HepG2 (cell line): ENCODE results near the gene PSAP. TPM values are rescaled to one million over a fixed set of nuclear protein-coding genes. Genes with fewer than 3 reads are reported as not detected.

Experiments
- ERF ChIP-seq: IDR thresholded peaks from 2 replicates; pipeline ENCODE4 v1.6.1; 2018; ENCODE audit warnings: missing biosample characterization, missing genetic modification reagents
- FOSL1 ChIP-seq: sonication (generic); formaldehyde crosslinking; IDR thresholded peaks from 2 replicates; pipeline ENCODE4 v1.9.0; 2021; ENCODE audit warnings: missing genetic modification reagents, borderline replicate concordance
- FOXC1 ChIP-seq: sonication (generic); formaldehyde crosslinking; IDR thresholded peaks from 2 replicates; pipeline ENCODE4 v1.8.0; 2022; ENCODE audit warnings: mild to moderate bottlenecking, missing genetic modification reagents, borderline replicate concordance
- GZF1 ChIP-seq: sonication (generic); formaldehyde crosslinking; IDR thresholded peaks from 2 replicates; pipeline ENCODE4 v1.5.1; 2020; ENCODE audit warnings: mild to moderate bottlenecking, missing genetic modification reagents
- HDAC2 ChIP-seq: sonication (generic); formaldehyde crosslinking; IDR thresholded peaks from 2 replicates; pipeline ENCODE4 v1.4.0; 2020; ENCODE audit warnings: missing genetic modification reagents
- HES4 ChIP-seq: sonication (generic); formaldehyde crosslinking; IDR thresholded peaks from 2 replicates; pipeline ENCODE4 v1.9.0; 2021; ENCODE audit warnings: mild to moderate bottlenecking, missing genetic modification reagents, borderline replicate concordance
- JARID2 ChIP-seq: sonication (generic); formaldehyde crosslinking; IDR thresholded peaks from 2 replicates; pipeline ENCODE4 v1.8.1; 2023; ENCODE audit warnings: missing genetic modification reagents, inconsistent platforms; ENCODE audit not compliant: insufficient replicate concordance
- KAT8 ChIP-seq: IDR thresholded peaks from 2 replicates; pipeline ENCODE4 v1.6.1; 2016; ENCODE audit warnings: missing genetic modification reagents, missing compliant biosample characterization
- MAFF ChIP-seq: IDR thresholded peaks from 2 replicates; pipeline ENCODE4 v1.6.1; 2011; ENCODE audit warnings: low read depth, low read length, improper control_type of control experiment
- MEIS1 ChIP-seq: sonication (generic); formaldehyde crosslinking; IDR thresholded peaks from 2 replicates; pipeline ENCODE4 v1.9.0; 2021; ENCODE audit warnings: mild to moderate bottlenecking, missing genetic modification reagents, moderate library complexity, borderline replicate concordance
- MXD4 ChIP-seq: IDR thresholded peaks from 2 replicates; pipeline ENCODE4 v1.6.1; 2016; ENCODE audit warnings: mild to moderate bottlenecking, missing biosample characterization, missing genetic modification reagents
- RBFOX2 ChIP-seq: fragments of 200-400 bp; formaldehyde crosslinking; IDR thresholded peaks from 2 replicates; pipeline ENCODE4 v1.6.1; 2017; ENCODE audit warnings: low read depth, mild to moderate bottlenecking, low read length
- SP140L ChIP-seq: sonication (generic); formaldehyde crosslinking; IDR thresholded peaks from 2 replicates; pipeline ENCODE4 v1.4.0; 2020; ENCODE audit warnings: missing genetic modification reagents, borderline replicate concordance
- TEAD3 ChIP-seq: optimal IDR thresholded peaks from 2 replicates; pipeline ENCODE3; 2016; ENCODE audit warnings: borderline replicate concordance
- WIZ ChIP-seq: sonication (generic); formaldehyde crosslinking; IDR thresholded peaks from 2 replicates; pipeline ENCODE4 v1.5.1; 2020; ENCODE audit warnings: mild to moderate bottlenecking, missing genetic modification reagents
- ZBTB44 ChIP-seq: sonication (generic); formaldehyde crosslinking; IDR thresholded peaks from 2 replicates; pipeline ENCODE4 v1.4.0; 2020; ENCODE audit warnings: missing genetic modification reagents
- ZNF543 ChIP-seq: sonication (generic); formaldehyde crosslinking; IDR thresholded peaks from 2 replicates; pipeline ENCODE4 v1.4.0; 2020; ENCODE audit warnings: mild to moderate bottlenecking, missing genetic modification reagents
- ZNF766 ChIP-seq: sonication (generic); formaldehyde crosslinking; IDR thresholded peaks from 2 replicates; pipeline ENCODE4 v1.5.0; 2020; ENCODE audit warnings: missing genetic modification reagents, borderline replicate concordance
- ZNF777 ChIP-seq: sonication (generic); formaldehyde crosslinking; IDR thresholded peaks from 2 replicates; pipeline ENCODE4 v1.4.0; 2020; ENCODE audit warnings: missing genetic modification reagents
- ZNF781 ChIP-seq: sonication (generic); formaldehyde crosslinking; IDR thresholded peaks from 2 replicates; pipeline ENCODE4 v1.5.1; 2020; ENCODE audit warnings: borderline replicate concordance, mild to moderate bottlenecking, missing genetic modification reagents; ENCODE audit errors: not compliant biosample characterization
- ZNF788 ChIP-seq: sonication (generic); formaldehyde crosslinking; IDR thresholded peaks from 2 replicates; pipeline ENCODE4 v1.5.0; 2020; ENCODE audit warnings: mild to moderate bottlenecking, missing genetic modification reagents, borderline replicate concordance
- ZSCAN31 ChIP-seq: sonication (generic); formaldehyde crosslinking; IDR thresholded peaks from 2 replicates; pipeline ENCODE4 v1.5.0; 2020; ENCODE audit warnings: low read depth, mild to moderate bottlenecking, missing genetic modification reagents
- polyA plus RNA-seq, 8 experiments: library from polyadenylated mRNA; depleted of rRNA in 3 of 8; stranded (reverse) in 7 of 8; unstranded in 1 of 8; fragments of >200 nt; fragmentation: Illumina TruSeq in 4 of 8; extraction: Trizol in 4 of 8; gene quantifications; 2 replicates each; pipeline versions ENCODE4 v1.2.1 to v1.2.3, GENCODE V29; 2011 to 2016; ENCODE audit warnings: low read depth in 4 of 8, missing spikeins in 1 of 8, mixed read lengths in 1 of 8; ENCODE audit not compliant: insufficient read depth in 1 of 8
- total RNA-seq, 5 experiments: library from RNA; depleted of rRNA; stranded (reverse); fragments of >200 nt; fragmentation: Illumina TruSeq; extraction: Trizol; gene quantifications; 2 replicates each; pipeline ENCODE4 v1.2.3, GENCODE V29; 2016; ENCODE audit warnings: low read depth in 1 of 5
- TF ChIP-seq, protein P1 (sequence below): IDR thresholded peaks from 2 replicates; pipeline ENCODE4 v1.6.1; 2018; ENCODE audit warnings: missing genetic modification reagents
- TF ChIP-seq, protein P2 (sequence below): sonication (generic); formaldehyde crosslinking; IDR thresholded peaks from 2 replicates; pipeline ENCODE4 v1.4.0; 2020; ENCODE audit warnings: low read depth, missing genetic modification reagents

The PSAP gene
- total and polyA plus RNA-seq, 2 of the 13 experiments (the other 11 are each of a cell fraction or from before 2014, with no cell fraction given): 323 to 643 TPM

- TF ChIP-seq ZBTB44: no peak
- TF ChIP-seq ZNF543: peak; percentile 85
- TF ChIP-seq RBFOX2: peak; percentile 96
- TF ChIP-seq, protein P1, sequence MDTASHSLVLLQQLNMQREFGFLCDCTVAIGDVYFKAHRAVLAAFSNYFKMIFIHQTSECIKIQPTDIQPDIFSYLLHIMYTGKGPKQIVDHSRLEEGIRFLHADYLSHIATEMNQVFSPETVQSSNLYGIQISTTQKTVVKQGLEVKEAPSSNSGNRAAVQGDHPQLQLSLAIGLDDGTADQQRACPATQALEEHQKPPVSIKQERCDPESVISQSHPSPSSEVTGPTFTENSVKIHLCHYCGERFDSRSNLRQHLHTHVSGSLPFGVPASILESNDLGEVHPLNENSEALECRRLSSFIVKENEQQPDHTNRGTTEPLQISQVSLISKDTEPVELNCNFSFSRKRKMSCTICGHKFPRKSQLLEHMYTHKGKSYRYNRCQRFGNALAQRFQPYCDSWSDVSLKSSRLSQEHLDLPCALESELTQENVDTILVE: peak; percentile 72; the same call in 1 of the 2 replicates
- peak; percentile 33; the same call in 1 of the 2 replicates for TF ChIP-seq HES4 (CRISPR knock-in tag)
- peak; percentile 78; the same call in 1 of the 2 replicates for TF ChIP-seq FOXC1 (CRISPR knock-in tag)
- TF ChIP-seq FOSL1: 0 out of 2 replicates have a peak, but pooled peaks have one; percentile 32
- TF ChIP-seq ZNF777 (CRISPR knock-in tag): peak; percentile 28; the same call in 1 of the 2 replicates
- peak; percentile 94; the same call in 1 of the 2 replicates for TF ChIP-seq ZNF788 (CRISPR knock-in tag)
- TF ChIP-seq ERF: peak; percentile 59; the same call in 1 of the 2 replicates
- peak; percentile 75 for TF ChIP-seq KAT8 (CRISPR knock-in tag)
- TF ChIP-seq GZF1 (CRISPR knock-in tag): peak; percentile 82
- TF ChIP-seq TEAD3 (CRISPR knock-in tag): peak; percentile 54
- peak; percentile 84 for TF ChIP-seq ZSCAN31 (CRISPR knock-in tag)
- peak; percentile 53; the same call in 1 of the 2 replicates for TF ChIP-seq MAFF
- peak; percentile 71; the same call in 1 of the 2 replicates for TF ChIP-seq MEIS1
- peak; percentile 93 for TF ChIP-seq ZNF781 (CRISPR knock-in tag)
- no peak for TF ChIP-seq JARID2
- TF ChIP-seq HDAC2 (CRISPR knock-in tag): peak; percentile 20; the same call in 1 of the 2 replicates
- peak; percentile 72; the same call in 1 of the 2 replicates for TF ChIP-seq MXD4 (CRISPR knock-in tag)
- TF ChIP-seq WIZ (CRISPR knock-in tag): no peak
- TF ChIP-seq, protein P2, sequence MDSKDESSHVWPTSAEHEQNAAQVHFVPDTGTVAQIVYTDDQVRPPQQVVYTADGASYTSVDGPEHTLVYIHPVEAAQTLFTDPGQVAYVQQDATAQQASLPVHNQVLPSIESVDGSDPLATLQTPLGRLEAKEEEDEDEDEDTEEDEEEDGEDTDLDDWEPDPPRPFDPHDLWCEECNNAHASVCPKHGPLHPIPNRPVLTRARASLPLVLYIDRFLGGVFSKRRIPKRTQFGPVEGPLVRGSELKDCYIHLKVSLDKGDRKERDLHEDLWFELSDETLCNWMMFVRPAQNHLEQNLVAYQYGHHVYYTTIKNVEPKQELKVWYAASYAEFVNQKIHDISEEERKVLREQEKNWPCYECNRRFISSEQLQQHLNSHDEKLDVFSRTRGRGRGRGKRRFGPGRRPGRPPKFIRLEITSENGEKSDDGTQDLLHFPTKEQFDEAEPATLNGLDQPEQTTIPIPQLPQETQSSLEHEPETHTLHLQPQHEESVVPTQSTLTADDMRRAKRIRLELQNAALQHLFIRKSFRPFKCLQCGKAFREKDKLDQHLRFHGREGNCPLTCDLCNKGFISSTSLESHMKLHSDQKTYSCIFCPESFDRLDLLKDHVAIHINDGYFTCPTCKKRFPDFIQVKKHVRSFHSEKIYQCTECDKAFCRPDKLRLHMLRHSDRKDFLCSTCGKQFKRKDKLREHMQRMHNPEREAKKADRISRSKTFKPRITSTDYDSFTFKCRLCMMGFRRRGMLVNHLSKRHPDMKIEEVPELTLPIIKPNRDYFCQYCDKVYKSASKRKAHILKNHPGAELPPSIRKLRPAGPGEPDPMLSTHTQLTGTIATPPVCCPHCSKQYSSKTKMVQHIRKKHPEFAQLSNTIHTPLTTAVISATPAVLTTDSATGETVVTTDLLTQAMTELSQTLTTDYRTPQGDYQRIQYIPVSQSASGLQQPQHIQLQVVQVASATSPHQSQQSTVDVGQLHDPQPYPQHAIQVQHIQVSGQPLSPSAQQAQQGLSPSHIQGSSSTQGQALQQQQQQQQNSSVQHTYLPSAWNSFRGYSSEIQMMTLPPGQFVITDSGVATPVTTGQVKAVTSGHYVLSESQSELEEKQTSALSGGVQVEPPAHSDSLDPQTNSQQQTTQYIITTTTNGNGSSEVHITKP: peak; percentile 74; the same call in 1 of the 2 replicates
- 0 out of 2 replicates have a peak, but pooled peaks have one; percentile 64 for TF ChIP-seq ZNF766 (CRISPR knock-in tag)
- TF ChIP-seq SP140L (CRISPR knock-in tag): 0 out of 2 replicates have a peak, but pooled peaks have one; percentile 52
Observed at GRCh38 chr10:71850743-71851464, at the start of gene PSAP (continued).
